ENCODE data around the gene NUMA1. TPM values are rescaled to one million over a fixed set of nuclear protein-coding genes. Genes with fewer than 3 reads are reported as not detected.

Gene NUMA1
- total RNA-seq, 2 experiments from 2014 or later = 189 to 194 TPM

DNA sequence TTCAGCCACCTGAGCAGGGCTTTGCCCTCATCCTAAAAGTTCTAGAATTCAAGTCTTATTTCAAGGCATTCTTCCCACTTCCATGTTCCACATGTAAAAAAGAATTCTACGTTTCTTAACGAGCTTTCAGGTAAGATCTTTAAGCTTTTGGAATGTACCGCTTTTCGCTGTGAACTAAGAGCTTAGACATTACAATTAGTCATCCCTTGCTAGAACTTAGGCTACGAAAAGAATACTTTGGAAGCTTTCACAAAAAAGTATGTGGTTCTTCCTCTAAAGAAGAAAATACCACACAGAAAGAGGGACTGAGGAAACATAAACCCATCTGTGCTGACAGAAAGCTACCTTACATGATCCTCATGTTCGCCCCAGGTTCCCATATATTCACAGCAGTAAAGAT, 1.9 kb downstream of the NUMA1 start:
- no peak for DNase-seq
- peak overlapping the region; percentile 88 for H3K4me3 Mint-ChIP-seq
- CTCF ChIA-PET = interaction anchor here (0.6 to 1.9 kb wide), 4 partner anchors 10 to 53 kb away, joined by 3 to 10 read pairs (median 6); no protein-coding TSS in a partner anchor
- peaks cover 37% of the 10 kb centered on the region for H3K4me1 Mint-ChIP-seq (ENCODE audit: low read depth)
- H3K27me3 Mint-ChIP-seq (ENCODE audit: low read depth) = no peaks in the 10 kb centered on the region
- H3K36me3 Mint-ChIP-seq (ENCODE audit: low read depth) = peaks cover 12% of the 10 kb centered on the region
- peak overlapping the region; percentile 27 for H3K27ac Mint-ChIP-seq
- intact Hi-C loops (cut with micrococcal nuclease) = no loop called here
- H3K9me3 Mint-ChIP-seq = no peaks in the 10 kb centered on the region

GRCh38 chr11:72075756-72076155, 4.6 kb downstream of the NUMA1 start:
- Mint-ChIP-seq H3K27ac (no peak overlapping the region), H3K9me3 (no peaks in the 10 kb centered on the region)

GRCh38 chr11:72075109-72075508, 5.2 kb downstream of the NUMA1 start:
- CTCF ChIA-PET = interaction anchor here (3.3 kb wide), 1 partner anchor 50 kb away, joined by 18 read pairs; no protein-coding TSS in a partner anchor
- intact Hi-C loops (cut with micrococcal nuclease) = no loop called here
- Mint-ChIP-seq H3K36me3 (ENCODE audit: low read depth) (peaks cover 20% of the 10 kb centered on the region), H3K4me1 (ENCODE audit: low read depth) (peaks cover 42% of the 10 kb centered on the region), H3K4me3 (no peak overlapping the region), H3K9me3 (no peaks in the 10 kb centered on the region), H3K27me3 (ENCODE audit: low read depth) (no peaks in the 10 kb centered on the region), H3K27ac (no peak overlapping the region)
- no peak for DNase-seq

More at GRCh38 chr11:72075756-72076155, 4.6 kb downstream of the NUMA1 start:
- H3K4me3 Mint-ChIP-seq = no peak overlapping the region
- CTCF ChIA-PET = interaction anchor here (1.2 kb wide), 1 partner anchor 53 kb away, joined by 3 read pairs; no protein-coding TSS in a partner anchor
- no peaks in the 10 kb centered on the region for H3K27me3 Mint-ChIP-seq (ENCODE audit: low read depth)
- DNase-seq = no peak
- peaks cover 39% of the 10 kb centered on the region for H3K4me1 Mint-ChIP-seq (ENCODE audit: low read depth)
- intact Hi-C loops (cut with micrococcal nuclease) = no loop called here
- peaks cover 18% of the 10 kb centered on the region for H3K36me3 Mint-ChIP-seq (ENCODE audit: low read depth)

DNA sequence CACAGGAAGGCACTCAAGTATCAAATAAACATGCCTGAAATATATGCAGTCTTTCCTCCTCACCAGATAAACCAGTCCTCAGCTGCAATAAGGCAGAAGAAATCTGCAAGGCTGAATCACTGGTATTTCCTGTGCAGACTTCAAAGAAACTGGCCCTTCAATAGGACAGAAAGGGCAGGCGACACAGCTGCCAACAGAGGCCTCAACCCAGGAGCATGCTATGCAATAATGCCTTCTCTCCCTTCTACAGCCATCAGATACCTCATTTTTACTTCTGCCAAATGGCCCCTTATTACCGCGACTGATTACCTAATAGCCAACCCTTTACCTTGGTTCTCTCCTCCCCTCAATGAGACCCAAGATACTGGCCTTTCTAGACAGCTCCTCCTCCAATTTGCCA, 8.0 kb downstream of the NUMA1 start:
- Mint-ChIP-seq H3K27ac (no peak overlapping the region), H3K4me1 (ENCODE audit: low read depth) (peaks cover 42% of the 10 kb centered on the region), H3K27me3 (ENCODE audit: low read depth) (no peaks in the 10 kb centered on the region), H3K4me3 (no peak overlapping the region), H3K36me3 (ENCODE audit: low read depth) (peaks cover 25% of the 10 kb centered on the region), H3K9me3 (no peaks in the 10 kb centered on the region)
- CTCF ChIA-PET = interaction anchor here (0.5 to 3.3 kb wide), 4 partner anchors 18 to 80 kb away, joined by 3 to 18 read pairs (median 4); no protein-coding TSS in a partner anchor
- intact Hi-C loops (cut with micrococcal nuclease) = loop anchor here (1.0 kb wide), 1 partner anchor 8 kb away; the partner anchor contains the start of genes LRRC51 and NUMA1
- DNase-seq = peak; percentile 22

- no peak overlapping the region for H3K4me3 Mint-ChIP-seq
- no peaks in the 10 kb centered on the region for H3K9me3 Mint-ChIP-seq
- CTCF ChIA-PET = no interaction called here
- no peak overlapping the region for H3K27ac Mint-ChIP-seq
- intact Hi-C loops (cut with micrococcal nuclease) = no loop called here
- no peaks in the 10 kb centered on the region for H3K27me3 Mint-ChIP-seq (ENCODE audit: low read depth)
- peaks cover 38% of the 10 kb centered on the region for H3K4me1 Mint-ChIP-seq (ENCODE audit: low read depth)
- H3K36me3 Mint-ChIP-seq (ENCODE audit: low read depth) = peaks cover 26% of the 10 kb centered on the region
- DNase-seq = no peak
Observed at GRCh38 chr11:72070491-72070890, 9.9 kb downstream of the NUMA1 start.

DNA sequence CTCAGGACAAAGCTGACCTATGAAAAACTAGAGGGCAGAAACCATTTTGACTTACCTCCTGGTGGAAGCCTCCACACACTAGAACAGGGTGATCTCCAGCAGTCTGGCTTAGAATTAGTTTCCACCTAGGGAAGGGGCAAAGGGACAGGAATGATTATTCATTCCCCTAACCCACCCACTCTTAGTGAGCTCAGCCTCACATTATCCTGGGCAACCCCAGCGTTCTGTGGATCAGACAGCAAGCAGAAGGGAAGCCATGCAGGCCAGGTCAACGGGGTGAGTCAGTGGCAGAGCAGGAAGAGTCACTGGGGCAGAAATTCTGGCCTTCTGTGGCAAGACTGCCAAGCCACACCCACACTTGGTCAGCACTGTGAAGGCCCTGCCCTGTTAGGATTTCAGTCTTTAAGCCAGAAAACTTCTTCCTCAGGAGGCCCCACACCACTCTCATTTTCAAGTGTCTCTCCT, 10.5 kb downstream of the NUMA1 start:
- intact Hi-C loops (cut with micrococcal nuclease) = no loop called here
- CTCF ChIA-PET = no interaction called here
- Mint-ChIP-seq H3K27ac (no peak overlapping the region), H3K27me3 (ENCODE audit: low read depth) (no peaks in the 10 kb centered on the region), H3K9me3 (no peaks in the 10 kb centered on the region), H3K4me3 (no peak overlapping the region), H3K4me1 (ENCODE audit: low read depth) (peaks cover 38% of the 10 kb centered on the region), H3K36me3 (ENCODE audit: low read depth) (peaks cover 26% of the 10 kb centered on the region)
- peak; percentile 12 for DNase-seq

DNA sequence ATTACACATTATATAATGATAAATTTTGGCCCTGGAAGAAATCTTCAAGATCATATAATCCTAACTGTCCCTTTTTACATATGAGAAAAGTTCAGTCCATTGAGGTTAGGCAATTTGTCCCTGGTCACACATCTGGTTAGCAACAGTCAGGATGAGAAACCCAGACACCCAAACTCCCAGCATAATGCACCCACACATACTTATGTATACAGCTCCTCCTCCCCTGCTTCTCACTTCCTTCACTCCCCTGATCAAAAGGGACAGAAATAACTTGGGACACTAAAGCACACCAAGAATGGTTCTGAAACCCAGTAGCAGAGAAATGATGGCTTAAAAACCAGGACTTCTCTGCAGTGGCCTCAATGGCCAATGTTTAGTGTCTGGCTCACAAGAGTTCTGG, 11.1 kb downstream of the NUMA1 start:
- CTCF ChIA-PET = interaction anchor here (1.0 to 1.8 kb wide), 3 partner anchors 9 to 45 kb away, joined by 3 to 5 read pairs (median 4); no protein-coding TSS in a partner anchor
- no peak for DNase-seq
- Mint-ChIP-seq H3K36me3 (ENCODE audit: low read depth) (peaks cover 25% of the 10 kb centered on the region), H3K4me3 (no peak overlapping the region), H3K4me1 (ENCODE audit: low read depth) (peaks cover 38% of the 10 kb centered on the region), H3K27me3 (ENCODE audit: low read depth) (no peaks in the 10 kb centered on the region), H3K27ac (no peak overlapping the region), H3K9me3 (no peaks in the 10 kb centered on the region)
- intact Hi-C loops (cut with micrococcal nuclease) = no loop called here

- Mint-ChIP-seq H3K4me3 (no peak overlapping the region), H3K9me3 (no peaks in the 10 kb centered on the region), H3K36me3 (ENCODE audit: low read depth) (peaks cover 17% of the 10 kb centered on the region), H3K27ac (no peak overlapping the region), H3K27me3 (ENCODE audit: low read depth) (no peaks in the 10 kb centered on the region), H3K4me1 (ENCODE audit: low read depth) (peaks cover 34% of the 10 kb centered on the region)
- intact Hi-C loops (cut with micrococcal nuclease) = no loop called here
- DNase-seq = no peak
- CTCF ChIA-PET = interaction anchor here (1.2 to 1.8 kb wide), 4 partner anchors 23 to 43 kb away, joined by 3 to 5 read pairs (median 3); no protein-coding TSS in a partner anchor
Observed at GRCh38 chr11:72067676-72068075, 12.7 kb downstream of the NUMA1 start.

GRCh38 chr11:72067266-72067665, 13.1 kb downstream of the NUMA1 start:
- Mint-ChIP-seq H3K4me3 (no peak overlapping the region), H3K9me3 (no peaks in the 10 kb centered on the region), H3K4me1 (ENCODE audit: low read depth) (peaks cover 30% of the 10 kb centered on the region), H3K27me3 (ENCODE audit: low read depth) (no peaks in the 10 kb centered on the region), H3K36me3 (ENCODE audit: low read depth) (peaks cover 15% of the 10 kb centered on the region), H3K27ac (no peak overlapping the region)
- intact Hi-C loops (cut with micrococcal nuclease) = no loop called here
- CTCF ChIA-PET = interaction anchor here (1.2 to 1.3 kb wide), 2 partner anchors 24 to 32 kb away, joined by 3 read pairs; no protein-coding TSS in a partner anchor
- no peak for DNase-seq

DNA sequence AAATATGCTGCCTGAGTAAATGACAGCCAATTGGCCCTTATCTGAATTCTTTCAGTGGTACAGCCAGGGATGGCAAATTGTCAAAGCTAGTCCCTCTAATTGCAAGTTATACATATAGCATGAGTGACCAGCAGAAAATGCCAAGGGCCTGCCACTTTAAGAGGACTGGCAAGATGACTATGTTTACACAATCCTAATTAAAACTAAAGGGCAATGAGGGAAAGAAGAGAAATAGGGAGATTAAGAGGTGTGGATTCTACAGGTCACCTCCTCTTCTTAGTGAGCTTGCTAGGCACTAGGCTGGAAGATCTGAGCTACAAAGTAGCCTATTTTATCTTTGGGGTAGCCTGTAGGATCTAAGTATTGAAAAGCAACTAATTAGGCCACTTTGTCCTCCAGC, 13.5 kb downstream of the NUMA1 start:
- Mint-ChIP-seq H3K9me3 (no peaks in the 10 kb centered on the region), H3K4me1 (ENCODE audit: low read depth) (peaks cover 26% of the 10 kb centered on the region), H3K27me3 (ENCODE audit: low read depth) (no peaks in the 10 kb centered on the region), H3K4me3 (no peak overlapping the region), H3K36me3 (ENCODE audit: low read depth) (peaks cover 16% of the 10 kb centered on the region), H3K27ac (no peak overlapping the region)
- CTCF ChIA-PET = interaction anchor here (1.2 to 1.3 kb wide), 2 partner anchors 24 to 31 kb away, joined by 3 read pairs; no protein-coding TSS in a partner anchor
- no peak for DNase-seq
- intact Hi-C loops (cut with micrococcal nuclease) = no loop called here

DNA sequence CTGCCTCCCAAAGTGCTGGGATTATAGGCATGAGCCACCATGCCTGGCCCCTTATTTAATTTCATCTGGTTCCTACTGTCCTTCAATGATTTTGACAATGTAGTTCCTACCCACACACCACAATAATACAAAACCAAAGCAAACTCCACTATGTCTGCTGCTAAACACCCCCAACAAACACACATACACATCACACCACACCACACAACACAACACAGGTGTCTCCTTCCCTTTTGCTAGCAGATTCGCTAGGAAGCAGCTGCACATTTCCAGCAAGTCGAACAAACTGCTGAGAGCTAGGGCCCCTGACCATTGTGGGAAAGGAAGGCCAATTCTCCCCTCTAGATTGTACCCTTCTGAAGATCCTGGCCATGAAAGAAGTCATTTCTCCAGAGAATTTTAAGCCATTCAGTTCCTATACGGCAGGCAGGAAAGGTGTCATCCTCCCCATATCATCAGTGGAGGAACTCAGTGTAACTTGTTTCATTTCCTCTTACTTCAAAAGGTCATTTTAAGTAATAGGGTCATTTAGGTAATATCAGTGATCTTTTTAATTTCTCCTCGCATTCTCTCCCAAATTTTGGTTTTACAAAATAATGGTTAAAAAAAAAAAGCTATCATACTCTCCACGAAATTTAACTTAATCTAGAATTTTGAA, 18.5 kb downstream of the NUMA1 start:
- CTCF ChIA-PET = no interaction called here
- Mint-ChIP-seq H3K9me3 (no peaks in the 10 kb centered on the region), H3K36me3 (ENCODE audit: low read depth) (peaks cover 10% of the 10 kb centered on the region), H3K4me3 (no peak overlapping the region), H3K4me1 (ENCODE audit: low read depth) (peaks cover 8% of the 10 kb centered on the region), H3K27me3 (ENCODE audit: low read depth) (no peaks in the 10 kb centered on the region), H3K27ac (no peak overlapping the region)
- DNase-seq = no peak
- intact Hi-C loops (cut with micrococcal nuclease) = no loop called here

DNA sequence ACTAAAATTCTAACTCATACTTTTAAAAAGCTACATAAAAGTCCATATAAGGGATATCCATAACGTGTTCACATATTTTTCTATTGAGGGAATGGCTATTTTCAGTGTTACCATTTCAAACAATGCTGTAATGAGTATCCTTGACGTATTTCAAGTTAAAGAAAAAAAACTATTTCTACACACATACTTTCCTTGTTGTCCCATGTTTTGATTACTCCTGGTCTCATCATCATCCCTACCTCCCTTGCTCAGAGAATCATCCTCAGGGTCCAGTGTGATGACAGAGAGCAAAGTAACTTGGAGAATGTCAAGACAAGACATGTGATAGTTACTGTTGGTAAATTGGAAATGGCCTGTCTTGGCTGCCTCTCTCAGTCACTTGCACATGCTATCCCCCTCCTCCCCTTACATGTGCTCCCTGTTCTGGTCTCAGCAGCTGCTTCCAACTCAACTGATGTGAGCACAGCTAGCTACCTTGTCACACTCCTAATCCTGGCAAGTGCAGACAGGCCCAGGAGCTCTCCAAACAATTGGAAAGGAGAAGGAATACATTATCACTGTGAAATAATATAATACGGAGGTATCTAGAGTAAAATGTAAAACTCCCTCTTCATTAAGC, 21.8 kb downstream of the NUMA1 start:
- Mint-ChIP-seq H3K4me3 (no peak overlapping the region), H3K4me1 (ENCODE audit: low read depth) (peaks cover 8% of the 10 kb centered on the region), H3K9me3 (no peaks in the 10 kb centered on the region), H3K36me3 (ENCODE audit: low read depth) (peaks cover 7% of the 10 kb centered on the region), H3K27me3 (ENCODE audit: low read depth) (no peaks in the 10 kb centered on the region), H3K27ac (no peak overlapping the region)
- CTCF ChIA-PET = interaction anchor here (1.4 to 2.3 kb wide), 3 partner anchors 9 to 81 kb away, joined by 5 to 8 read pairs (median 6); no protein-coding TSS in a partner anchor
- intact Hi-C loops (cut with micrococcal nuclease) = no loop called here
- DNase-seq = no peak

All from activated naive CD4-positive, alpha-beta T cell treated with anti-CD3 and anti-CD28 coated beads for 36 hours (primary cell).